ENCODE measurements around the gene CACNA1E.
"Not testable (repeated sequence)": the region's sequence is repeated elsewhere in the genome, so short reads cannot be mapped to it uniquely, and the experiment has no call there.

Gene CACNA1E

GRCh38 chr1:181516706-181517105 is 33.4 kb downstream of the CACNA1E start:
- no peak for DNase-seq (ENCODE audit: low read depth in 4 of 4, low spot score in 1 of 4)

- no peak for DNase-seq (ENCODE audit: low read depth in 4 of 4, low spot score in 1 of 4)
Observed at GRCh38 chr1:181517181-181517875, 34.0 kb downstream of the CACNA1E start.

GRCh38 chr1:181518152-181518551 is 34.8 kb downstream of the CACNA1E start:
- DNase-seq (ENCODE audit: low read depth in 4 of 4, low spot score in 1 of 4): no peak

- no peak for DNase-seq (ENCODE audit: low read depth in 4 of 4, low spot score in 1 of 4)
Observed at GRCh38 chr1:181522864-181523263, 39.5 kb downstream of the CACNA1E start.

- no peak for DNase-seq (ENCODE audit: low read depth in 4 of 4, low spot score in 1 of 4)
Observed at GRCh38 chr1:181525104-181525721, 41.9 kb downstream of the CACNA1E start.

GRCh38 chr1:181528241-181528640 is 44.9 kb downstream of the CACNA1E start:
- not testable (repeated sequence) for DNase-seq (ENCODE audit: low read depth in 4 of 4, low spot score in 1 of 4)

- DNase-seq (ENCODE audit: low read depth in 4 of 4, low spot score in 1 of 4): no peak
Observed at GRCh38 chr1:181531441-181531840, 48.1 kb downstream of the CACNA1E start.

GRCh38 chr1:181531951-181532600 is 48.8 kb downstream of the CACNA1E start:
- DNase-seq (ENCODE audit: low read depth in 4 of 4, low spot score in 1 of 4): no peak

GRCh38 chr1:181538836-181539235 is 55.5 kb downstream of the CACNA1E start:
- DNase-seq (ENCODE audit: low read depth in 4 of 4, low spot score in 1 of 4): no peak

GRCh38 chr1:181541458-181541857 is 58.1 kb downstream of the CACNA1E start:
- DNase-seq (ENCODE audit: low read depth in 4 of 4, low spot score in 1 of 4): no peak

- no peak for DNase-seq (ENCODE audit: low read depth in 4 of 4, low spot score in 1 of 4)
Observed at GRCh38 chr1:181541947-181542346, 58.6 kb downstream of the CACNA1E start.

GRCh38 chr1:181542406-181542805 is 59.1 kb downstream of the CACNA1E start:
- not testable (repeated sequence) for DNase-seq (ENCODE audit: low read depth in 4 of 4, low spot score in 1 of 4)

GRCh38 chr1:181545395-181545794 is 62.1 kb downstream of the CACNA1E start:
- DNase-seq (ENCODE audit: low read depth in 4 of 4, low spot score in 1 of 4): no peak

- DNase-seq (ENCODE audit: low read depth in 4 of 4, low spot score in 1 of 4): no peak
Observed at GRCh38 chr1:181548497-181548896, 65.2 kb downstream of the CACNA1E start.

- DNase-seq (ENCODE audit: low read depth in 4 of 4, low spot score in 1 of 4): no peak
Observed at GRCh38 chr1:181551249-181551648, 67.9 kb downstream of the CACNA1E start.

- no peak for DNase-seq (ENCODE audit: low read depth in 4 of 4, low spot score in 1 of 4)
Observed at GRCh38 chr1:181551754-181552153, 68.4 kb downstream of the CACNA1E start.

GRCh38 chr1:181554465-181554864 is 71.1 kb downstream of the CACNA1E start:
- DNase-seq (ENCODE audit: low read depth in 4 of 4, low spot score in 1 of 4): no peak

- no peak for DNase-seq (ENCODE audit: low read depth in 4 of 4, low spot score in 1 of 4)
Observed at GRCh38 chr1:181556631-181557030, 73.3 kb downstream of the CACNA1E start.

GRCh38 chr1:181557313-181557712 is 74.0 kb downstream of the CACNA1E start:
- no peak for DNase-seq (ENCODE audit: low read depth in 4 of 4, low spot score in 1 of 4)

GRCh38 chr1:181558416-181558815 is 75.1 kb downstream of the CACNA1E start:
- no peak for DNase-seq (ENCODE audit: low read depth in 4 of 4, low spot score in 1 of 4)

- no peak for DNase-seq (ENCODE audit: low read depth in 4 of 4, low spot score in 1 of 4)
Observed at GRCh38 chr1:181559142-181559541, 75.8 kb downstream of the CACNA1E start.

- no peak for DNase-seq (ENCODE audit: low read depth in 4 of 4, low spot score in 1 of 4)
Observed at GRCh38 chr1:181562395-181562794, 79.1 kb downstream of the CACNA1E start.
